B cell (primary cell): Measurements from ENCODE around the gene ST6GAL1. TPM values are rescaled to one million over a fixed set of nuclear protein-coding genes. Genes with fewer than 3 reads are reported as not detected.
A peak's percentile ranks its signal among the peaks of the same experiment; 100 is the strongest.

ENCODE experiments used
- ATAC-seq: fragments of 200-7000 bp; cut with Tn5 transposase; one replicate; pipeline ENCODE4 v1.10.0; 2021; ENCODE audit warnings: low read depth, mild to moderate bottlenecking, moderate number of reproducible peaks, moderate library complexity
- CTCF ChIA-PET: fragments of 350-600 bp; sonication (Branson Sonifier 250); formaldehyde crosslinking; loops from one replicate; lab custom pipeline; 2021; ENCODE audit warnings: antibody characterized with exemption, inconsistent platforms; lab: Charles Lee
- POLR2A ChIA-PET: fragments of 350-600 bp; sonication (Branson Sonifier 250); formaldehyde crosslinking; loops from one replicate; lab custom pipeline; 2021; ENCODE audit warnings: antibody characterized with exemption; lab: Charles Lee
- DNase-seq: peaks from one replicate; pipeline ENCODE4 v3.0.0; 2013
- H2AFZ ChIP-seq: 2 replicates; pipeline ENCODE4 v1.6.1; 2012; ENCODE audit warnings: mild to moderate bottlenecking, low read depth, low read length; ENCODE audit not compliant: insufficient read depth, poor library complexity, severe bottlenecking
- H3K27ac ChIP-seq, 2 donors: 1 replicate in 1 of 2; 2 replicates in 1 of 2; pipeline ENCODE4 v1.5.1; 2012 to 2013; ENCODE audit warnings: low read length in 2 of 2, mild to moderate bottlenecking in 2 of 2, moderate library complexity in 1 of 2
- H3K27me3 ChIP-seq, 4 experiments: fragments of 200-600 bp in 1 of 4; sonication (generic) in 1 of 4; replicated peaks in 1 of 4; 1 replicate in 2 of 4; 2 replicates in 2 of 4; pipeline versions ENCODE4 v1.6.1 to v1.7.0; 2013 to 2016; ENCODE audit warnings: low read length in 3 of 4, mild to moderate bottlenecking in 2 of 4, mixed read lengths in 1 of 4, moderate library complexity in 1 of 4; ENCODE audit not compliant: insufficient read depth in 4 of 4, control insufficient read depth in 3 of 4; ENCODE audit errors: control extremely low read depth in 1 of 4
- H3K36me3 ChIP-seq, 2 experiments: replicated peaks in 1 of 2; 1 replicate in 1 of 2; 2 replicates in 1 of 2; pipeline versions ENCODE4 v1.6.1 to v1.7.1; 2013; ENCODE audit warnings: low read length in 1 of 2; ENCODE audit not compliant: insufficient read depth in 2 of 2, control insufficient read depth in 1 of 2; ENCODE audit errors: control extremely low read depth in 1 of 2, extremely low read depth in 1 of 2
- H3K4me1 ChIP-seq, 2 donors: fragments of 200-600 bp in 1 of 2; sonication (generic) in 1 of 2; 1 replicate in 1 of 2; 2 replicates in 1 of 2; pipeline versions ENCODE4 v1.5.1 to v1.6.1; 2013 to 2017; ENCODE audit warnings: low read length in 2 of 2; ENCODE audit not compliant: control insufficient read depth in 2 of 2, insufficient read depth in 2 of 2
- H3K4me2 ChIP-seq: replicated peaks from 2 replicates; pipeline ENCODE3; 2012; ENCODE audit warnings: mild to moderate bottlenecking, low read depth, low read length; ENCODE audit not compliant: poor library complexity, severe bottlenecking
- H3K4me3 ChIP-seq, 5 experiments: fragments of 200-600 bp in 1 of 5; sonication (generic) in 1 of 5; 1 replicate in 3 of 5; 2 replicates in 2 of 5; pipeline versions ENCODE4 v1.5.1 to v1.7.0; 2011 to 2016; ENCODE audit warnings: low read length in 4 of 5, mild to moderate bottlenecking in 4 of 5, low read depth in 2 of 5, control low read depth in 1 of 5, moderate library complexity in 1 of 5; ENCODE audit not compliant: insufficient read depth in 1 of 5; ENCODE audit errors: control extremely low read depth in 1 of 5, extremely low read depth in 1 of 5
- H3K79me2 ChIP-seq: fragments of 200-600 bp; sonication (generic); one replicate; pipeline ENCODE4 v1.6.0; 2016; ENCODE audit warnings: low read length; ENCODE audit not compliant: control insufficient read depth, insufficient read depth
- H3K9ac ChIP-seq: fragments of 200-600 bp; sonication (generic); 2 replicates; pipeline ENCODE4 v1.6.1; 2017; ENCODE audit warnings: mild to moderate bottlenecking, low read length, moderate library complexity
- H3K9me3 ChIP-seq, 3 donors: one replicate each; pipeline versions ENCODE4 v1.6.1 to v1.7.1; 2013; ENCODE audit warnings: low read length in 2 of 3; ENCODE audit not compliant: control insufficient read depth in 2 of 3, insufficient read depth in 1 of 3; ENCODE audit errors: control extremely low read depth in 1 of 3
- H4K20me1 ChIP-seq: 2 replicates; pipeline ENCODE4 v1.6.0; 2012; ENCODE audit warnings: mild to moderate bottlenecking, low read length; ENCODE audit not compliant: insufficient read depth, control insufficient read depth, poor library complexity, severe bottlenecking
- H3K27ac Mint-ChIP-seq: one replicate; pipeline ENCODE4 v1.8.0; 2021; ENCODE audit warnings: mixed read lengths
- H3K27me3 Mint-ChIP-seq: one replicate; pipeline ENCODE4 v1.8.0; 2021; ENCODE audit warnings: mixed read lengths
- H3K4me1 Mint-ChIP-seq: one replicate; pipeline ENCODE4 v1.8.0; 2021; ENCODE audit warnings: mixed read lengths
- H3K4me3 Mint-ChIP-seq: one replicate; pipeline ENCODE4 v1.8.0; 2021; ENCODE audit warnings: mixed read lengths
- H3K9me3 Mint-ChIP-seq: one replicate; pipeline ENCODE4 v1.8.0; 2022; ENCODE audit warnings: mixed read lengths; ENCODE audit not compliant: insufficient read depth
- EZH2 ChIP-seq: IDR thresholded peaks from 2 replicates; pipeline ENCODE4 v1.6.1; 2012; ENCODE audit warnings: borderline replicate concordance, low read depth, mild to moderate bottlenecking, moderate library complexity, low read length; ENCODE audit not compliant: insufficient read depth, poor library complexity, severe bottlenecking
- WGBS: methylation state at CpG from one replicate; pipeline ENCODE4 v1.1.5; 2013; ENCODE audit warnings: missing lambda C conversion rate; ENCODE audit not compliant: insufficient coverage; 5-methylcytosine and 5-hydroxymethylcytosine counted together
- intact Hi-C: fragments of 100-400 bp; cut with micrococcal nuclease; formaldehyde crosslinking; loops from one replicate; pipeline ENCODE4 v1.10.0; 2022
- polyA plus RNA-seq: library from polyadenylated mRNA; depleted of rRNA; stranded (reverse); fragments of >200 nt; gene quantifications from 2 replicates; pipeline ENCODE4 v1.2.3, GENCODE V29; 2012
- total RNA-seq, 2 donors: library from RNA; stranded (reverse); fragments of 120-200 nt in 1 of 2; gene quantifications; 1 replicate in 1 of 2; 2 replicates in 1 of 2; pipeline versions ENCODE4 v1.2.3 to v1.2.4, GENCODE V29; 2013 to 2022
- TF ChIP-seq, protein P1 (sequence below): fragments of 200-600 bp; IDR thresholded peaks from one replicate; pipeline ENCODE4 v1.8.0; 2022; ENCODE audit warnings: antibody characterized with exemption, mild to moderate bottlenecking

The ST6GAL1 gene
- total and polyA plus RNA-seq, 2 donors (not counting 1 experiment from before 2014, with no cell fraction given) = 174 to 563 TPM

DNA sequence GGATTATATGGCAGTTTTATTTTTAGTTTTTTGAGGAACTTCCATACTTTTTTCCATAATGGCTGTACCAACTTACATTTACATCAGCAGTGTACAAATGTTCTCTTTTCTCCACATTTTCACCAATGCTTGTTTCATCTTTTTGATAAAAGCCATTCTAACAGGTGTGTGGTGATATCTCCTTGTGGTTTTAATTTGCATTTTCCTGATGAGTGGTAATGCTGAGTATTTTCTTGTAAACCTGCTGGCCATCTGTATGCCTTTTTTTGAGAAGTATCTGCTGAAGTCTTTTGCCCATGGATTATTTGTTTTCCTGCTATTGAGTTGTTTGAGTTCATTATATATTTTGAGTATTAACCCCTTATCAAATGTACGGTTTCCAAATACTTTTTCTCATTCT is 158.4 kb downstream of the ST6GAL1 start:
- Histone ChIP-seq H3K9ac (no peak overlapping the region), H3K4me2 (no peak overlapping the region), H3K9me3 (peaks cover 10 to 27% (median 23%) of the 10 kb centered on the region in 3 donors), H3K4me3 (no peak overlapping the region), H4K20me1 (no peaks in the 10 kb centered on the region), H3K4me1 (peaks cover 0 to 3% of the 10 kb centered on the region in 2 donors), H3K27me3 (no peaks in the 10 kb centered on the region), H2AFZ (no peak overlapping the region), H3K79me2 (no peaks in the 10 kb centered on the region), H3K36me3 (no peaks in the 10 kb centered on the region), H3K27ac (no peak overlapping the region)
- ChIA-PET CTCF (no interaction called here), POLR2A (no interaction called here)
- no peaks in the 10 kb centered on the region for H3K27me3 Mint-ChIP-seq
- H3K9me3 Mint-ChIP-seq = peaks cover 11% of the 10 kb centered on the region
- ATAC-seq = no peak
- no peak for TF ChIP-seq EZH2
- TF ChIP-seq, protein P1, sequence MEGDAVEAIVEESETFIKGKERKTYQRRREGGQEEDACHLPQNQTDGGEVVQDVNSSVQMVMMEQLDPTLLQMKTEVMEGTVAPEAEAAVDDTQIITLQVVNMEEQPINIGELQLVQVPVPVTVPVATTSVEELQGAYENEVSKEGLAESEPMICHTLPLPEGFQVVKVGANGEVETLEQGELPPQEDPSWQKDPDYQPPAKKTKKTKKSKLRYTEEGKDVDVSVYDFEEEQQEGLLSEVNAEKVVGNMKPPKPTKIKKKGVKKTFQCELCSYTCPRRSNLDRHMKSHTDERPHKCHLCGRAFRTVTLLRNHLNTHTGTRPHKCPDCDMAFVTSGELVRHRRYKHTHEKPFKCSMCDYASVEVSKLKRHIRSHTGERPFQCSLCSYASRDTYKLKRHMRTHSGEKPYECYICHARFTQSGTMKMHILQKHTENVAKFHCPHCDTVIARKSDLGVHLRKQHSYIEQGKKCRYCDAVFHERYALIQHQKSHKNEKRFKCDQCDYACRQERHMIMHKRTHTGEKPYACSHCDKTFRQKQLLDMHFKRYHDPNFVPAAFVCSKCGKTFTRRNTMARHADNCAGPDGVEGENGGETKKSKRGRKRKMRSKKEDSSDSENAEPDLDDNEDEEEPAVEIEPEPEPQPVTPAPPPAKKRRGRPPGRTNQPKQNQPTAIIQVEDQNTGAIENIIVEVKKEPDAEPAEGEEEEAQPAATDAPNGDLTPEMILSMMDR = no peak
- intact Hi-C loops = no loop called here
- H3K4me1 Mint-ChIP-seq = peaks cover 7% of the 10 kb centered on the region
- WGBS = no CpG with 5 or more reads among the region's 1 CpG
- H3K4me3 Mint-ChIP-seq = peak overlapping the region; percentile 16
- H3K27ac Mint-ChIP-seq = no peak overlapping the region
- no peak for DNase-seq

DNA sequence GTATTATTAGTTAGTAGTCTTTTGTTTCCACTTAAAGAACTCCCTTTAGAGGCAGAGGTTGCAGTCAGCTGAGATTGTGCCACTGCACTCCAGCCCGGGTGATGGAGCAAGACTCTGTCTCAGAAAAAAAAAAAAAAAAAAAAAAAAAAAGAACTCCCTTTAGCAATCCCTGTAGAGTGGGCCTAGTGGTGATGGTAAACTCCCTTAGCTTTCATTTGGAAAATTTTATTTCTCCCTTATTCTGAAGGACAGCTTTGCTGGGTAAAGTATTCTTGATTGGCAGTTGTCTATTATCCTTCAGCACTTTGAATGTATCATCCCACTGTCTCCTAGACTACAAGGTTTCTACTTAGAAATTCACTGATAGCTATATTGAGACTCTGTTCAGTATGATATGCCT is 163.0 kb downstream of the ST6GAL1 start:
- no peaks in the 10 kb centered on the region for H3K36me3 ChIP-seq
- H3K27me3 Mint-ChIP-seq = no peaks in the 10 kb centered on the region
- no peak overlapping the region for H3K27ac ChIP-seq
- H3K79me2 ChIP-seq = peaks cover 7% of the 10 kb centered on the region
- TF ChIP-seq, protein P1 = no peak
- TF ChIP-seq EZH2 = no peak
- H3K9me3 Mint-ChIP-seq = peaks cover 9% of the 10 kb centered on the region
- H3K4me1 Mint-ChIP-seq = peaks cover 23% of the 10 kb centered on the region
- peaks cover 5 to 16% (median 10%) of the 10 kb centered on the region in 3 donors for H3K9me3 ChIP-seq
- no CpG with 5 or more reads among the region's 1 CpG for WGBS
- H3K4me1 ChIP-seq = peaks cover 0 to 3% of the 10 kb centered on the region in 2 donors
- DNase-seq = no peak
- H3K27ac Mint-ChIP-seq = no peak overlapping the region
- ChIA-PET CTCF (interaction anchor here (1.0 to 2.8 kb wide), 4 partner anchors 13 to 244 kb away, joined by 3 to 14 read pairs (median 3); no protein-coding TSS in a partner anchor), POLR2A (interaction anchor here (0.8 kb wide), 1 partner anchor 233 kb away, joined by 4 read pairs; no protein-coding TSS in a partner anchor)
- ATAC-seq = no peak
- no peak overlapping the region for H3K4me3 Mint-ChIP-seq
- H3K27me3 ChIP-seq = no peaks in the 10 kb centered on the region
- H2AFZ ChIP-seq = no peak overlapping the region
- H4K20me1 ChIP-seq = no peaks in the 10 kb centered on the region
- no peak overlapping the region for H3K4me2 ChIP-seq
- H3K9ac ChIP-seq = no peak overlapping the region
- H3K4me3 ChIP-seq = no peak overlapping the region
- intact Hi-C loops = no loop called here
